Naive thymus-derived CD4-positive, alpha-beta T cell (primary cell): Measurements from ENCODE around the gene NANS. TPM values are rescaled to one million over a fixed set of nuclear protein-coding genes. Genes with fewer than 3 reads are reported as not detected.

ENCODE experiments used
- ATAC-seq: fragments of 150-1000 bp; cut with Tn5 transposase; 2 replicates; pipeline ENCODE4 v1.10.0; 2021; ENCODE audit warnings: mild to moderate bottlenecking, moderate library complexity
- CTCF ChIA-PET: fragments of 350-600 bp; sonication (Branson Sonifier 250); formaldehyde crosslinking; loops from one replicate; lab custom pipeline; 2021; ENCODE audit warnings: antibody characterized with exemption; lab: Charles Lee
- POLR2A ChIA-PET: fragments of 350-600 bp; sonication (Branson Sonifier 250); formaldehyde crosslinking; loops from one replicate; lab custom pipeline; 2021; ENCODE audit warnings: antibody characterized with exemption, inconsistent platforms; lab: Charles Lee
- DNase-seq, 9 donors: peaks; one replicate each; pipeline versions ENCODE4 v3.0.0 to v3.0.0-alpha.2; 2020 to 2022; ENCODE audit warnings: mixed read lengths in 1 of 9
- H3K27ac ChIP-seq: one replicate; pipeline ENCODE4 v1.7.0; 2013; ENCODE audit warnings: mild to moderate bottlenecking, low read depth, low read length, moderate library complexity
- H3K27me3 ChIP-seq, 2 donors: one replicate each; pipeline ENCODE4 v1.7.0; 2013; ENCODE audit warnings: low read length in 2 of 2, mild to moderate bottlenecking in 2 of 2, moderate library complexity in 2 of 2; ENCODE audit not compliant: control insufficient read depth in 2 of 2, insufficient read depth in 2 of 2
- H3K36me3 ChIP-seq, 3 experiments: 1 replicate in 2 of 3; 2 replicates in 1 of 3; pipeline ENCODE4 v1.7.0; 2013; ENCODE audit warnings: low read length in 3 of 3, mild to moderate bottlenecking in 3 of 3, moderate library complexity in 1 of 3; ENCODE audit not compliant: insufficient read depth in 3 of 3, control insufficient read depth in 2 of 3
- H3K4me1 ChIP-seq, 2 donors: one replicate each; pipeline ENCODE4 v1.7.0; 2013; ENCODE audit warnings: low read length in 2 of 2, mild to moderate bottlenecking in 2 of 2, moderate library complexity in 1 of 2; ENCODE audit not compliant: control insufficient read depth in 2 of 2, insufficient read depth in 2 of 2
- H3K4me3 ChIP-seq: 2 replicates; pipeline ENCODE4 v1.7.0; 2013; ENCODE audit warnings: mild to moderate bottlenecking, low read length
- H3K9me3 ChIP-seq, 3 experiments: 1 replicate in 2 of 3; 2 replicates in 1 of 3; pipeline ENCODE4 v1.7.0; 2013; ENCODE audit warnings: low read length in 3 of 3; ENCODE audit not compliant: control insufficient read depth in 2 of 3
- H3K27ac Mint-ChIP-seq, 9 donors: one replicate each; pipeline ENCODE4 v1.8.0; 2020 to 2022; ENCODE audit warnings: mixed read lengths in 9 of 9, mild to moderate bottlenecking in 8 of 9, moderate library complexity in 5 of 9, inconsistent platforms in 2 of 9
- H3K27me3 Mint-ChIP-seq, 5 donors: one replicate each; pipeline ENCODE4 v1.8.0; 2021 to 2022; ENCODE audit warnings: mixed read lengths in 5 of 5, mild to moderate bottlenecking in 1 of 5
- H3K36me3 Mint-ChIP-seq, 5 donors: one replicate each; pipeline ENCODE4 v1.8.0; 2020 to 2022; ENCODE audit warnings: mixed read lengths in 5 of 5, mild to moderate bottlenecking in 3 of 5, inconsistent platforms in 1 of 5
- H3K4me1 Mint-ChIP-seq, 7 donors: one replicate each; pipeline ENCODE4 v1.8.0; 2020 to 2022; ENCODE audit warnings: mixed read lengths in 7 of 7, mild to moderate bottlenecking in 3 of 7, inconsistent platforms in 1 of 7
- H3K4me3 Mint-ChIP-seq, 10 donors: one replicate each; pipeline ENCODE4 v1.8.0; 2020 to 2022; ENCODE audit warnings: mild to moderate bottlenecking in 10 of 10, mixed read lengths in 10 of 10, moderate library complexity in 6 of 10, inconsistent platforms in 2 of 10
- H3K9me3 Mint-ChIP-seq, 11 donors: one replicate each; pipeline ENCODE4 v1.8.0; 2020 to 2022; ENCODE audit warnings: mixed read lengths in 11 of 11, mild to moderate bottlenecking in 4 of 11, inconsistent platforms in 1 of 11, moderate library complexity in 1 of 11
- intact Hi-C, 2 donors: fragments of 100-400 bp; cut with micrococcal nuclease; formaldehyde crosslinking; loops; one replicate each; pipeline ENCODE4 v1.15.1; 2023
- polyA plus RNA-seq, 2 donors: library from polyadenylated mRNA; unstranded; fragments of 300-500 nt; fragmentation: Illumina TruSeq; gene quantifications; one replicate each; pipeline ENCODE4 v1.2.3, GENCODE V29; 2021
- total RNA-seq, 6 experiments: library from RNA in 5 of 6; stranded (reverse) in 5 of 6; gene quantifications; 1 replicate in 5 of 6; 2 replicates in 1 of 6; pipeline ENCODE4 v1.2.3 and lab custom pipeline; 2021 to 2026

Gene NANS
- total and polyA plus RNA-seq, 7 experiments from 2014 or later = 16.3 to 58.9 (median 33.2) TPM

DNA sequence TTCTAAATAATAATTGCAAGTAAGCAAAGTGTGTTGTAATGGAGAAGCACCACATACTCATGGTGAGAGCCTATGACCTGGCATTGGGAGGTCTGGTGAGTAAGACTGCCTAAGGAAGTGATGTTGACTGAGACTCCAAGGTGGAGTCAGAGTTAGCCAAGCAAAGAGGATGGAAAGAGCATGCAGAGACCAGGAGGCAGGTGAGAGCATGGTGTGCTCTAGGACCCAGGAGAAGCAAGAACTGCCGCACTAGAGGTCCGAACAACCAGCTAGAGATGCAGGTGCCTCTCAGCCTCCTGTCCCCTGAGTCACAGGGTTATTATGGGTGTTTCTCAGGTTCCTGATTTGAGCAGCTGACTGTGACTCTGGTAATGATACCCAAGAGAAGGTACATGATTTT is 46.1 kb upstream of the NANS start:
- peak overlapping the region in 5 of 9 donors; percentile 7 to 74 (median 60) for H3K27ac Mint-ChIP-seq
- H3K36me3 ChIP-seq = peaks cover 38 to 96% (median 42%) of the 10 kb centered on the region in 3 experiments
- DNase-seq (no peak), ATAC-seq (peak; percentile 61)
- H3K27me3 Mint-ChIP-seq = no peaks in the 10 kb centered on the region
- H3K9me3 Mint-ChIP-seq = peaks cover 0 to 3% (median 0%) of the 10 kb centered on the region in 11 donors
- H3K27me3 ChIP-seq = no peaks in the 10 kb centered on the region
- H3K4me3 ChIP-seq = no peak overlapping the region
- H3K4me3 Mint-ChIP-seq = peak overlapping the region in 5 of 10 donors; percentile 6 to 65 (median 33)
- CTCF ChIA-PET = interaction anchor here (0.7 kb wide), 1 partner anchor 21 kb away, joined by 3 read pairs; no protein-coding TSS in a partner anchor
- peaks cover 11 to 52% (median 36%) of the 10 kb centered on the region in 5 donors for H3K36me3 Mint-ChIP-seq
- H3K4me1 Mint-ChIP-seq = peaks cover 1 to 38% (median 28%) of the 10 kb centered on the region in 7 donors
- H3K27ac ChIP-seq = no peak overlapping the region
- POLR2A ChIA-PET = interaction anchor here (0.6 to 1.1 kb wide), 3 partner anchors 14 to 89 kb away, joined by 3 to 8 read pairs (median 4); partner anchors contain the start of gene ANP32B
- no peaks in the 10 kb centered on the region for H3K9me3 ChIP-seq
- no peaks in the 10 kb centered on the region for H3K4me1 ChIP-seq
- intact Hi-C loops = no loop called here

DNA sequence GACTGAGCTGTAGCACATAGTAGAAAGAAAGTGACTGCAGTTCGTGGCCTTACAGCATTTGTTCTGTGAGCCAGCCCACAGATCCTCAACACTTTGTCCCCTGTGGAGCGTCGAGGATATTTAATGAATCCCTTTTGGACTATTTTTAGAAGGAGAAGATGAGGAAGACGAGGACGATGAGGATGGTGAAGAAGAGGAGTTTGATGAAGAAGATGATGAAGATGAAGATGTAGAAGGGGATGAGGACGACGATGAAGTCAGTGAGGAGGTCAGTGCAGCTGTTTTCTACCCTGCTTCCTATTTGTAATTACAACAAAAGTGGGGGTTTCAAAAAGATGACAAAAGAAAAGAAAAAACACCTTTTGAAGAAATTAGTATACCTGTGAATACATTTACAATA is 45.4 kb upstream of the NANS start:
- Histone ChIP-seq H3K27ac (no peak overlapping the region), H3K27me3 (no peaks in the 10 kb centered on the region), H3K36me3 (peaks cover 34 to 95% (median 42%) of the 10 kb centered on the region in 3 experiments), H3K4me1 (no peaks in the 10 kb centered on the region), H3K9me3 (no peaks in the 10 kb centered on the region), H3K4me3 (no peak overlapping the region)
- Mint-ChIP-seq H3K4me1 (peaks cover 1 to 34% (median 28%) of the 10 kb centered on the region in 7 donors), H3K4me3 (no peak overlapping the region), H3K36me3 (peaks cover 13 to 51% (median 36%) of the 10 kb centered on the region in 5 donors), H3K27me3 (no peaks in the 10 kb centered on the region), H3K27ac (peak overlapping the region in 7 of 9 donors; percentile 1 to 68 (median 15)), H3K9me3 (peaks cover 0 to 3% (median 0%) of the 10 kb centered on the region in 11 donors)
- intact Hi-C loops = no loop called here
- no peak for ATAC-seq
- CTCF ChIA-PET = no interaction called here
- no peak for DNase-seq
- POLR2A ChIA-PET = interaction anchor here (0.6 to 1.1 kb wide), 2 partner anchors 14 to 28 kb away, joined by 3 to 4 read pairs; partner anchors contain the start of gene ANP32B

GRCh38 chr9:98016137-98016680 is 40.3 kb upstream of the NANS start:
- H3K27ac Mint-ChIP-seq = peak overlapping the region in 7 of 9 donors; percentile 12 to 78 (median 23)
- no peak for DNase-seq

GRCh38 chr9:98017306-98017705 is 39.2 kb upstream of the NANS start:
- H3K36me3 Mint-ChIP-seq = peaks cover 7 to 38% (median 20%) of the 10 kb centered on the region in 5 donors

More at GRCh38 chr9:98016137-98016680, 40.3 kb upstream of the NANS start:
- Mint-ChIP-seq H3K36me3 (peaks cover 8 to 38% (median 27%) of the 10 kb centered on the region in 5 donors), H3K9me3 (no peaks in the 10 kb centered on the region), H3K4me1 (peaks cover 0 to 4% (median 0%) of the 10 kb centered on the region in 7 donors), H3K4me3 (no peak overlapping the region), H3K27me3 (no peaks in the 10 kb centered on the region)
- no peaks in the 10 kb centered on the region for H3K4me1 ChIP-seq
- no peak overlapping the region for H3K4me3 ChIP-seq
- CTCF ChIA-PET = no interaction called here
- no peak overlapping the region for H3K27ac ChIP-seq
- POLR2A ChIA-PET = interaction anchor here (1.2 kb wide), 1 partner anchor 33 kb away, joined by 3 read pairs; the partner anchor contains the start of gene ANP32B
- no peak for ATAC-seq
- intact Hi-C loops = no loop called here
- no peaks in the 10 kb centered on the region for H3K27me3 ChIP-seq
- H3K9me3 ChIP-seq = no peaks in the 10 kb centered on the region
- peaks cover 21 to 79% (median 23%) of the 10 kb centered on the region in 3 experiments for H3K36me3 ChIP-seq

DNA sequence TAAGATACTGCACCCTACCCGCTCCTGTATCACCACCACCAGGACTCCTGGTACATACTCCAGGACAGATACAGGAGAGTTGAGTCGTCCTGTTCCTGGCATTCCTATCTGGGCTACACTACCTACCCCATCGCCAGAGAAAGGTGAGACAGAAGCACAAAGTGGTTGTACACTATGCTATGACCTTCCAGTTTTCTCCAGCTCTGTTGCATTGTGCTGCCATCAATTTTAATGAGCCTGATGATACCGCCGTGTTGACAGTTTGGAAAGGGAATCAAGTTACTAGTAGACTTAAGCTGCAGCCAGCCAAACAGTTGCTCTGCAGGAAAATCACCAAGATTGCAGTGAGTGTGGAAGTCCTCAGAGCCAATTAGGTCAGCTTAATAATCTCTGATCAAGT is 38.2 kb upstream of the NANS start:
- POLR2A ChIA-PET = interaction anchor here (0.9 to 1.3 kb wide), 2 partner anchors 12 to 33 kb away, joined by 3 read pairs; no protein-coding TSS in a partner anchor
- no peaks in the 10 kb centered on the region for H3K9me3 Mint-ChIP-seq
- H3K27me3 Mint-ChIP-seq = no peaks in the 10 kb centered on the region
- Histone ChIP-seq H3K4me3 (no peak overlapping the region), H3K36me3 (peaks cover 6 to 58% (median 7%) of the 10 kb centered on the region in 3 experiments), H3K4me1 (no peaks in the 10 kb centered on the region), H3K27ac (no peak overlapping the region), H3K27me3 (no peaks in the 10 kb centered on the region), H3K9me3 (no peaks in the 10 kb centered on the region)
- DNase-seq (no peak), ATAC-seq (no peak)
- H3K27ac Mint-ChIP-seq = peak overlapping the region in 3 of 9 donors; percentile 20 to 39 (median 29)
- H3K4me1 Mint-ChIP-seq = no peaks in the 10 kb centered on the region
- H3K4me3 Mint-ChIP-seq = no peak overlapping the region
- CTCF ChIA-PET = interaction anchor here (0.6 kb wide), 1 partner anchor 95 kb away, joined by 3 read pairs; no protein-coding TSS in a partner anchor
- intact Hi-C loops = no loop called here
- peaks cover 7 to 37% (median 19%) of the 10 kb centered on the region in 5 donors for H3K36me3 Mint-ChIP-seq

More at GRCh38 chr9:98017306-98017705, 39.2 kb upstream of the NANS start:
- Mint-ChIP-seq H3K4me1 (no peaks in the 10 kb centered on the region), H3K9me3 (no peaks in the 10 kb centered on the region), H3K27ac (peak overlapping the region in 3 of 9 donors; percentile 14 to 50 (median 29)), H3K27me3 (no peaks in the 10 kb centered on the region), H3K4me3 (no peak overlapping the region)
- intact Hi-C loops = no loop called here
- Histone ChIP-seq H3K36me3 (peaks cover 13 to 69% (median 16%) of the 10 kb centered on the region in 3 experiments), H3K27me3 (no peaks in the 10 kb centered on the region), H3K9me3 (no peaks in the 10 kb centered on the region), H3K27ac (no peak overlapping the region), H3K4me1 (no peaks in the 10 kb centered on the region), H3K4me3 (no peak overlapping the region)
- ATAC-seq (no peak), DNase-seq (no peak)
- CTCF ChIA-PET = no interaction called here
- POLR2A ChIA-PET = interaction anchor here (0.7 to 1.3 kb wide), 5 partner anchors 11 to 287 kb away, joined by 3 read pairs; partner anchors contain the start of gene ANP32B

GRCh38 chr9:98019098-98019497 is 37.4 kb upstream of the NANS start:
- POLR2A ChIA-PET = interaction anchor here (1.2 kb wide), 1 partner anchor 36 kb away, joined by 3 read pairs; the partner anchor contains the start of gene ANP32B
- peaks cover 0 to 51% (median 0%) of the 10 kb centered on the region in 3 experiments for H3K36me3 ChIP-seq
- peaks cover 7 to 37% (median 19%) of the 10 kb centered on the region in 5 donors for H3K36me3 Mint-ChIP-seq

More at GRCh38 chr9:98019098-98019497, 37.4 kb upstream of the NANS start:
- H3K4me3 ChIP-seq = no peak overlapping the region
- H3K4me1 Mint-ChIP-seq = no peaks in the 10 kb centered on the region
- no peak for ATAC-seq
- no peaks in the 10 kb centered on the region for H3K4me1 ChIP-seq
- H3K4me3 Mint-ChIP-seq = no peak overlapping the region
- H3K27me3 Mint-ChIP-seq = no peaks in the 10 kb centered on the region
- CTCF ChIA-PET = no interaction called here
- intact Hi-C loops = no loop called here
- no peak overlapping the region for H3K27ac Mint-ChIP-seq
- H3K27ac ChIP-seq = no peak overlapping the region
- H3K9me3 Mint-ChIP-seq = no peaks in the 10 kb centered on the region
- H3K9me3 ChIP-seq = no peaks in the 10 kb centered on the region
- DNase-seq = no peak
- H3K27me3 ChIP-seq = no peaks in the 10 kb centered on the region
